Activated naive CD8-positive, alpha-beta T cell (primary cell): ENCODE measurements around the gene DRAM2.
A peak's percentile ranks its signal among the peaks of the same experiment; 100 is the strongest.
"Not testable (repeated sequence)": the region's sequence is repeated elsewhere in the genome, so short reads cannot be mapped to it uniquely, and the experiment has no call there.

ENCODE experiments used
- H3K27ac Mint-ChIP-seq: one replicate; pipeline ENCODE4 v1.8.0; 2021; ENCODE audit warnings: mixed read lengths
- H3K27me3 Mint-ChIP-seq: one replicate; pipeline ENCODE4 v1.8.0; 2021; ENCODE audit warnings: mixed read lengths
- H3K36me3 Mint-ChIP-seq: one replicate; pipeline ENCODE4 v1.8.0; 2021; ENCODE audit warnings: mixed read lengths
- H3K4me1 Mint-ChIP-seq: one replicate; pipeline ENCODE4 v1.8.0; 2021; ENCODE audit warnings: low read depth, mixed read lengths
- H3K4me3 Mint-ChIP-seq: one replicate; pipeline ENCODE4 v1.8.0; 2021; ENCODE audit warnings: mild to moderate bottlenecking, mixed read lengths
- H3K9me3 Mint-ChIP-seq: one replicate; pipeline ENCODE4 v1.8.0; 2021; ENCODE audit warnings: low read depth, mixed read lengths

The DRAM2 gene

GRCh38 chr1:111127923-111128643, 11.8 kb downstream of the DRAM2 start:
- peaks cover 28% of the 10 kb centered on the region for H3K4me1 Mint-ChIP-seq
- H3K9me3 Mint-ChIP-seq = no peaks in the 10 kb centered on the region
- peak overlapping the region; percentile 11 for H3K27ac Mint-ChIP-seq
- H3K4me3 Mint-ChIP-seq = no peak overlapping the region
- peaks cover 23% of the 10 kb centered on the region for H3K36me3 Mint-ChIP-seq
- no peaks in the 10 kb centered on the region for H3K27me3 Mint-ChIP-seq

- Mint-ChIP-seq H3K4me1 (peaks cover 23% of the 10 kb centered on the region), H3K27ac (no peak overlapping the region), H3K9me3 (no peaks in the 10 kb centered on the region), H3K36me3 (peaks cover 20% of the 10 kb centered on the region), H3K4me3 (no peak overlapping the region), H3K27me3 (no peaks in the 10 kb centered on the region)
Measured at GRCh38 chr1:111126354-111126753, 13.5 kb downstream of the DRAM2 start.

GRCh38 chr1:111116496-111116895, 23.4 kb downstream of the DRAM2 start:
- Mint-ChIP-seq H3K27me3 (no peaks in the 10 kb centered on the region), H3K36me3 (peaks cover 16% of the 10 kb centered on the region), H3K9me3 (no peaks in the 10 kb centered on the region), H3K4me3 (no peak overlapping the region), H3K4me1 (no peaks in the 10 kb centered on the region), H3K27ac (no peak overlapping the region)

- H3K9me3 Mint-ChIP-seq = peaks cover 7% of the 10 kb centered on the region
- peaks cover 15% of the 10 kb centered on the region for H3K36me3 Mint-ChIP-seq
- no peak overlapping the region for H3K27ac Mint-ChIP-seq
- peaks cover 3% of the 10 kb centered on the region for H3K27me3 Mint-ChIP-seq
- no peak overlapping the region for H3K4me3 Mint-ChIP-seq
- no peaks in the 10 kb centered on the region for H3K4me1 Mint-ChIP-seq
Measured at GRCh38 chr1:111110197-111110899, 29.5 kb downstream of the DRAM2 start.

- Mint-ChIP-seq H3K27ac (no peak overlapping the region), H3K36me3 (peaks cover 13% of the 10 kb centered on the region), H3K27me3 (peaks cover 3% of the 10 kb centered on the region), H3K9me3 (peaks cover 23% of the 10 kb centered on the region), H3K4me3 (no peak overlapping the region), H3K4me1 (no peaks in the 10 kb centered on the region)
Measured at GRCh38 chr1:111104981-111105380, 34.9 kb downstream of the DRAM2 start.

GRCh38 chr1:111101854-111102642, 37.8 kb downstream of the DRAM2 start:
- peaks cover 38% of the 10 kb centered on the region for H3K9me3 Mint-ChIP-seq

GRCh38 chr1:111099289-111099688, 40.6 kb downstream of the DRAM2 start:
- no peak overlapping the region for H3K4me3 Mint-ChIP-seq
- H3K9me3 Mint-ChIP-seq = peaks cover 38% of the 10 kb centered on the region
- no peaks in the 10 kb centered on the region for H3K4me1 Mint-ChIP-seq
- H3K36me3 Mint-ChIP-seq = peaks cover 14% of the 10 kb centered on the region
- no peaks in the 10 kb centered on the region for H3K27me3 Mint-ChIP-seq
- H3K27ac Mint-ChIP-seq = no peak overlapping the region

More at GRCh38 chr1:111101854-111102642, 37.8 kb downstream of the DRAM2 start:
- H3K4me3 Mint-ChIP-seq = no peak overlapping the region
- H3K4me1 Mint-ChIP-seq = no peaks in the 10 kb centered on the region
- H3K27ac Mint-ChIP-seq = no peak overlapping the region
- H3K36me3 Mint-ChIP-seq = peaks cover 14% of the 10 kb centered on the region
- no peaks in the 10 kb centered on the region for H3K27me3 Mint-ChIP-seq

GRCh38 chr1:111097356-111098099, 42.4 kb downstream of the DRAM2 start:
- Mint-ChIP-seq H3K4me1 (no peaks in the 10 kb centered on the region), H3K27me3 (no peaks in the 10 kb centered on the region), H3K36me3 (peaks cover 11% of the 10 kb centered on the region), H3K27ac (no peak overlapping the region), H3K4me3 (no peak overlapping the region), H3K9me3 (peaks cover 34% of the 10 kb centered on the region)

GRCh38 chr1:111095421-111095820, 44.5 kb downstream of the DRAM2 start:
- H3K4me3 Mint-ChIP-seq, H3K27me3 Mint-ChIP-seq, H3K27ac Mint-ChIP-seq, H3K4me1 Mint-ChIP-seq: not testable (repeated sequence)
- H3K9me3 Mint-ChIP-seq = peaks cover 23% of the 10 kb centered on the region
- peaks cover 11% of the 10 kb centered on the region for H3K36me3 Mint-ChIP-seq

- Mint-ChIP-seq H3K4me1 (no peaks in the 10 kb centered on the region), H3K9me3 (no peaks in the 10 kb centered on the region), H3K4me3 (no peak overlapping the region), H3K27ac (no peak overlapping the region), H3K36me3 (no peaks in the 10 kb centered on the region), H3K27me3 (peaks cover 5% of the 10 kb centered on the region)
Measured at GRCh38 chr1:111089638-111090037, 50.3 kb downstream of the DRAM2 start.

- H3K36me3 Mint-ChIP-seq = no peaks in the 10 kb centered on the region
- H3K27ac Mint-ChIP-seq = no peak overlapping the region
- H3K4me3 Mint-ChIP-seq = no peak overlapping the region
- H3K9me3 Mint-ChIP-seq = no peaks in the 10 kb centered on the region
- H3K27me3 Mint-ChIP-seq = peaks cover 11% of the 10 kb centered on the region
- no peaks in the 10 kb centered on the region for H3K4me1 Mint-ChIP-seq
Measured at GRCh38 chr1:111085676-111086075, 54.2 kb downstream of the DRAM2 start.

GRCh38 chr1:111084999-111085398, 54.9 kb downstream of the DRAM2 start:
- H3K27me3 Mint-ChIP-seq = peaks cover 11% of the 10 kb centered on the region
- no peak overlapping the region for H3K4me3 Mint-ChIP-seq
- no peak overlapping the region for H3K27ac Mint-ChIP-seq
- no peaks in the 10 kb centered on the region for H3K9me3 Mint-ChIP-seq
- H3K36me3 Mint-ChIP-seq = no peaks in the 10 kb centered on the region
- no peaks in the 10 kb centered on the region for H3K4me1 Mint-ChIP-seq

GRCh38 chr1:111082421-111083203, 57.3 kb downstream of the DRAM2 start:
- H3K27me3 Mint-ChIP-seq = peaks cover 12% of the 10 kb centered on the region

GRCh38 chr1:111079329-111079728, 60.6 kb downstream of the DRAM2 start:
- not testable (repeated sequence) for H3K27me3 Mint-ChIP-seq, H3K9me3 Mint-ChIP-seq, H3K27ac Mint-ChIP-seq, H3K4me1 Mint-ChIP-seq, H3K4me3 Mint-ChIP-seq, H3K36me3 Mint-ChIP-seq

More at GRCh38 chr1:111082421-111083203, 57.3 kb downstream of the DRAM2 start:
- Mint-ChIP-seq H3K4me1 (no peaks in the 10 kb centered on the region), H3K36me3 (no peaks in the 10 kb centered on the region), H3K9me3 (no peaks in the 10 kb centered on the region), H3K4me3 (no peak overlapping the region), H3K27ac (no peak overlapping the region)
